COR-L47 (cell line): ENCODE results near the gene HDAC9.

Experiments
- DNase-seq: peaks from one replicate; lab custom pipeline; 2025; lab: John Stamatoyannopoulos, UW

The HDAC9 gene

GRCh38 chr7:18494821-18495408 lies 634 bp upstream of the HDAC9 start:
- peak; percentile 40 for DNase-seq

GRCh38 chr7:18496341-18496700 lies 772 bp downstream of the HDAC9 start:
- DNase-seq = no peak

GRCh38 chr7:18497082-18497481 lies 1.5 kb downstream of the HDAC9 start:
- no peak for DNase-seq

- no peak for DNase-seq
Measured at GRCh38 chr7:18497800-18498199, 2.3 kb downstream of the HDAC9 start.

GRCh38 chr7:18498341-18498740 lies 2.8 kb downstream of the HDAC9 start:
- DNase-seq = no peak

- DNase-seq = no peak
Measured at GRCh38 chr7:18499407-18500177, 4.0 kb downstream of the HDAC9 start.

GRCh38 chr7:18503126-18503866 lies 7.7 kb downstream of the HDAC9 start:
- no peak for DNase-seq

- DNase-seq = no peak
Measured at GRCh38 chr7:18504965-18505364, 9.4 kb downstream of the HDAC9 start.

GRCh38 chr7:18505870-18506460 lies 10.4 kb downstream of the HDAC9 start:
- DNase-seq = no peak

GRCh38 chr7:18508443-18509427 lies 13.2 kb downstream of the HDAC9 start:
- DNase-seq = no peak

- no peak for DNase-seq
Measured at GRCh38 chr7:18509481-18509880, 13.9 kb downstream of the HDAC9 start.

GRCh38 chr7:18511351-18512140 lies 16.0 kb downstream of the HDAC9 start:
- no peak for DNase-seq

- DNase-seq = no peak
Measured at GRCh38 chr7:18513343-18513742, 17.8 kb downstream of the HDAC9 start.

- DNase-seq = no peak
Measured at GRCh38 chr7:18515067-18515466, 19.5 kb downstream of the HDAC9 start.

- DNase-seq = no peak
Measured at GRCh38 chr7:18517646-18518045, 22.1 kb downstream of the HDAC9 start.

- DNase-seq = no peak
Measured at GRCh38 chr7:18518555-18518954, 23.0 kb downstream of the HDAC9 start.

GRCh38 chr7:18520450-18521235 lies 25.1 kb downstream of the HDAC9 start:
- no peak for DNase-seq

- DNase-seq = no peak
Measured at GRCh38 chr7:18521236-18521589, 25.7 kb downstream of the HDAC9 start.

- DNase-seq = no peak
Measured at GRCh38 chr7:18521945-18522566, 26.5 kb downstream of the HDAC9 start.

- DNase-seq = no peak
Measured at GRCh38 chr7:18524248-18524647, 28.7 kb downstream of the HDAC9 start.
